ENCODE data around the gene CAMSAP1. TPM values are rescaled to one million over a fixed set of nuclear protein-coding genes. Genes with fewer than 3 reads are reported as not detected.
A peak's percentile ranks its signal among the peaks of the same experiment; 100 is the strongest.

Gene CAMSAP1
- total RNA-seq, 1 donor from 2014 or later: 62.4 TPM

DNA sequence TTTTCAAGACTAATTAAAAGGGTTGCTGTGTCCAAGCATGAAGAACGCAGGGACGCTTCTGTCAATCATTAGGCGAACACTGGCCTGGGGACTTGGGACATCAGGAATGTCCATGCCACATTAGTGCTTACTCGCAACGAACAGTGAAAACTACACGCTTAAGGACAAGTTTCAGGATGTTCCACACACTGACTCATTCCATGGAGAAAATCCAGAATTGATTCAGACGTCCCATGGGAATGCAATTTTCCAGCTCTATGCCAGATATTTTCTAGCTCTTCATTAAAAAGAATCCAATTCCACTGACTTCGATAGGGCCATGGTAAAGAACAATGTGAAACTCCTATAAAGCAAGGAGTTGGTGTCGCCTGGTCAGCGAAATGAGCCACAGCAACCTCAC lies 98.2 kb downstream of the CAMSAP1 start:
- H3K4me3 Mint-ChIP-seq: no peak overlapping the region
- no peak for DNase-seq (ENCODE audit: low spot score in 2 of 2, unreplicated experiment in 2 of 2)
- no peaks in the 10 kb centered on the region for H3K9me3 Mint-ChIP-seq
- H3K4me1 Mint-ChIP-seq: no peaks in the 10 kb centered on the region
- H3K36me3 Mint-ChIP-seq: peaks cover 48% of the 10 kb centered on the region
- no peak overlapping the region for H3K27ac Mint-ChIP-seq
- H3K27me3 Mint-ChIP-seq (ENCODE audit: low read depth): no peaks in the 10 kb centered on the region
- TF ChIP-seq, protein P1, sequence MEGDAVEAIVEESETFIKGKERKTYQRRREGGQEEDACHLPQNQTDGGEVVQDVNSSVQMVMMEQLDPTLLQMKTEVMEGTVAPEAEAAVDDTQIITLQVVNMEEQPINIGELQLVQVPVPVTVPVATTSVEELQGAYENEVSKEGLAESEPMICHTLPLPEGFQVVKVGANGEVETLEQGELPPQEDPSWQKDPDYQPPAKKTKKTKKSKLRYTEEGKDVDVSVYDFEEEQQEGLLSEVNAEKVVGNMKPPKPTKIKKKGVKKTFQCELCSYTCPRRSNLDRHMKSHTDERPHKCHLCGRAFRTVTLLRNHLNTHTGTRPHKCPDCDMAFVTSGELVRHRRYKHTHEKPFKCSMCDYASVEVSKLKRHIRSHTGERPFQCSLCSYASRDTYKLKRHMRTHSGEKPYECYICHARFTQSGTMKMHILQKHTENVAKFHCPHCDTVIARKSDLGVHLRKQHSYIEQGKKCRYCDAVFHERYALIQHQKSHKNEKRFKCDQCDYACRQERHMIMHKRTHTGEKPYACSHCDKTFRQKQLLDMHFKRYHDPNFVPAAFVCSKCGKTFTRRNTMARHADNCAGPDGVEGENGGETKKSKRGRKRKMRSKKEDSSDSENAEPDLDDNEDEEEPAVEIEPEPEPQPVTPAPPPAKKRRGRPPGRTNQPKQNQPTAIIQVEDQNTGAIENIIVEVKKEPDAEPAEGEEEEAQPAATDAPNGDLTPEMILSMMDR (IDR thresholded peaks at IDR 0.05; ENCODE audit: unreplicated experiment): no peak

DNA sequence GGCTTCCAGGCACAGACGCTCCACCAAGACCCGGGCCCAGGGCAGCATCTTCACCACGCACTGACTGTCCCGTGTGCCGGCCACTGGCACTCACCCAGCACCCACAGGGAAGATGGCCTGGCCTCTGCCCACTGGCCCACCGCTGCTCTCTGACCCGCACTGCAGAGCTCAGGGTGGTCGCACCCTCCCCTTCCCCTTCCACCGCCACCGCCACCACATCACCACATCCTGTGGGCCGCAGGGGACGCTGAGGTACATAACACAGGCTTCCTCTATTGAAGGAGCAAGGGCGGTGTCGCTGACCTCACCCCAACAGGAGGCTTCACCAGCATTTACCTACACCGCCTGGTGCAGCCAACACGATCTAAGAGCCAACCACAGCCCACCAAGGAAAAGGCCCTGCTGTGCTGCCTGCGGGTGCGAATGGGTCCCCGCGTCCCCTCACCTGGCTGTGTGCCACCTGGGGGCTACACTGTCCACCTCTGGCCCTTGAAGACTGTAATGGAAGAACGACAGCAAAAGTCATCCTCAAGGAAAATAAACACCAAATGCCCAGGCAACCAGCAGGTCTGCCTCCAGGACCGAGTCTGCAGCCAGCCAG lies 101.8 kb downstream of the CAMSAP1 start:
- TF ChIP-seq, protein P1 (IDR thresholded peaks at IDR 0.05; ENCODE audit: unreplicated experiment): no peak
- no peaks in the 10 kb centered on the region for H3K9me3 Mint-ChIP-seq
- H3K4me3 Mint-ChIP-seq: no peak overlapping the region
- no peaks in the 10 kb centered on the region for H3K27me3 Mint-ChIP-seq (ENCODE audit: low read depth)
- no peak overlapping the region for H3K27ac Mint-ChIP-seq
- peaks cover 13% of the 10 kb centered on the region for H3K36me3 Mint-ChIP-seq
- H3K4me1 Mint-ChIP-seq: peaks cover 2% of the 10 kb centered on the region
- DNase-seq (ENCODE audit: low spot score in 2 of 2, unreplicated experiment in 2 of 2): no peak

DNA sequence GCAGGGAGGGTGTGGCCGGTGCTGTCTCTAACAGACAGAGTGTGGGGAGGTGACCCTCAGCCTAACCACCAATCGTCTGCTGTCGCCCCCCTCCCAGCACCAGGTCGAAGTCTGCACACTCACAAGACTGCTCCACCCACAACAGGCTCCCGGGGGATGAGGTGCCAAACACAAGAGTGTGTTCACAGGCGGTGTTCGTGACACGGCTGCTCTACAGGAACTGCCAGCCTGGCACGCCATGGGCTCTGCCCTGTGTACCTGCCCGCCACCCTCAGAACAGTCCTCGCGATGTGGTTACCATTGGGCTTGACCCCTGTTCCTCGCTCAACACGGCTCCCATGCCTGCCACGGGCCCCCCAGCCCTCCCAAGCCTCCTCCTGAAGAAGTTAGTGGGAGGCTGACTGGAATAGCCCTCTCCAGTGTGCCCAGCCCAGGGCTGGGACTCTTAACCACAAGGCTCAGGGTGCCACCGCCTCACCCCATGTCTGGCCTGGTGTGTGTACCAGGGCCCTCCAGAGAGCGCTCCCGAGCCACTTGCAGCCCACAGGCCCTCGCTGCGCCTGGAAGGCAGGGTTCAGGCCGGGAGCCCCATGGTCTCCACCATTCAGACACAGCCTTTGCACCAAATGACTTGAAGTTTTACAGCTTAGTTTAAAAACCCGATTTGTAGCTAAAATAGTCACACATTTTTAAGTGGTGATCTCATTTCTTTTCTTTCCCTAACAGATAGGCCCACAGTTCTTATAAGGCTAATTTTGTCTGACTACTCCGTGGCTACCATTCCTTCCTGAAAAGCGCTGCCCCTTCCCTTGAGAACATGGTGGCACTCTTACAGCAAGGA lies 102.5 kb downstream of the CAMSAP1 start:
- no peaks in the 10 kb centered on the region for H3K9me3 Mint-ChIP-seq
- peak overlapping the region; percentile 16 for H3K27ac Mint-ChIP-seq
- no peaks in the 10 kb centered on the region for H3K27me3 Mint-ChIP-seq (ENCODE audit: low read depth)
- no peak overlapping the region for H3K4me3 Mint-ChIP-seq
- H3K4me1 Mint-ChIP-seq: peaks cover 2% of the 10 kb centered on the region
- TF ChIP-seq, protein P1 (IDR thresholded peaks at IDR 0.05; ENCODE audit: unreplicated experiment): no peak
- H3K36me3 Mint-ChIP-seq: peaks cover 6% of the 10 kb centered on the region
- no peak for DNase-seq (ENCODE audit: low spot score in 2 of 2, unreplicated experiment in 2 of 2)

DNA sequence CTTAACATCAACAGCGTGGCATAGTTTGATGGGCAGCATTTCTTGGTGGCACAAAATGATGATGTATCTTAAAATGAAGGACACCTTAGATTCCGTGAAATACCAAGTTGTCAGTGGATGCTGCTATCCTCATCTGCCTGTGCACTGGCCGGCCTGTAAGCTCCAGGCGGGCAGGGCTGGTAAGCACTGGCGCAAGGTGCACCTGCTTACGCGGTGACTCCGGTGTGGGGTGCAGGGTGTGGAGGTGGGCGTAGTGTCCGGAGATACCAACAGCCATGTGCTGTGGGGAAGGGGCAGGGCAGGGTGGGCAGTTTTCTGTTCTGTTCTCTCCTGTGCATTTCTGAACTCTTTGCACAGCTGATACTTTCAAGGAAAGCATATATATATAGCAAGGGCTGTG lies 103.9 kb downstream of the CAMSAP1 start:
- no peak for DNase-seq (ENCODE audit: low spot score in 2 of 2, unreplicated experiment in 2 of 2)
- Mint-ChIP-seq H3K27ac (no peak overlapping the region), H3K4me1 (peaks cover 2% of the 10 kb centered on the region), H3K4me3 (no peak overlapping the region), H3K36me3 (peaks cover under 1% of the 10 kb centered on the region), H3K27me3 (ENCODE audit: low read depth) (no peaks in the 10 kb centered on the region), H3K9me3 (no peaks in the 10 kb centered on the region)
- TF ChIP-seq, protein P1 (IDR thresholded peaks at IDR 0.05; ENCODE audit: unreplicated experiment): no peak

DNA sequence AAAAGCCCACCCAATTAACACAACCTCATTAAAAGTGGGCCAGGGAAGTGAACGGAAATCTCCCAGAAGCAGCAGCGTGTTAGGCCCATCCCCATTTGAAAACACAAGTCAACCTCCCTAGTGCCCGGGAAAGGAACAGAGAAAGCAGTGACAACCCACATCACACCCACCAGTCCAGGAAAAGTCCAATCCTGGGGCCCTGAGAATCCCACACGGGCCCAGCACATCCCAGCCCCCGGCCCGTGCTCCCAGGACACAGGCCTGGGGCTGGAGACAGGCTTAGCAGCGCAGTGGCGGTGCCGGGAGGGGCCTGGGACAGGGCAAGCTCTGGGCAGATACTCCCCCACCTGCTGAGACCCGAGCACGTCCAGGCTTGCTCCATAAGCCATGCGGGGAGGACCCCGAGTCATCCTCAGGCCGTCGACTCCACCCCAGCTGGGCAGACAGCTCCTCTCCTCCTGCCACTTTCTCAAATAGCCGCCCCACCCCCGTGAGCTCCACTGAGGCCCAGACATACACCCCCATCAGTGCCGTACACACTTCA lies 104.4 kb downstream of the CAMSAP1 start:
- H3K4me1 Mint-ChIP-seq: peaks cover 2% of the 10 kb centered on the region
- no peaks in the 10 kb centered on the region for H3K9me3 Mint-ChIP-seq
- DNase-seq (ENCODE audit: low spot score in 2 of 2, unreplicated experiment in 2 of 2): no peak
- H3K27me3 Mint-ChIP-seq (ENCODE audit: low read depth): no peaks in the 10 kb centered on the region
- no peak overlapping the region for H3K4me3 Mint-ChIP-seq
- TF ChIP-seq, protein P1 (IDR thresholded peaks at IDR 0.05; ENCODE audit: unreplicated experiment): no peak
- H3K27ac Mint-ChIP-seq: no peak overlapping the region
- no peaks in the 10 kb centered on the region for H3K36me3 Mint-ChIP-seq
